Measurements from ENCODE around the gene CYGB. TPM values are rescaled to one million over a fixed set of nuclear protein-coding genes. Genes with fewer than 3 reads are reported as not detected.

The CYGB gene
- total RNA-seq, 2 experiments from 2014 or later, result 0.44 to 0.57 TPM

- H4K20me1 ChIP-seq (ENCODE audit: insufficient read depth, low read length), result no peaks in the 10 kb centered on the region
- TF ChIP-seq EZH2phosphoT487 (IDR thresholded peaks at IDR 0.05; ENCODE audit: borderline replicate concordance, low read depth, low read length) (no peak), CTCF (conservative IDR thresholded peaks at IDR 0.05; ENCODE audit: low read length) (no peak)
- ChIA-PET POLR2A (no interaction called here), CTCF (ENCODE audit: unreplicated experiment) (no interaction called here)
- intact Hi-C loops (cut with micrococcal nuclease; ENCODE audit: unreplicated experiment), result no loop called here
- H3K4me2 ChIP-seq (ENCODE audit: low read length), result no peak overlapping the region
- no peaks in the 10 kb centered on the region for H3K79me2 ChIP-seq (ENCODE audit: insufficient read depth, low read depth, low read length)
- no TSS peak for BruUV-seq (replicated peaks)
- H2AFZ ChIP-seq (ENCODE audit: low read length), result no peak overlapping the region
- no peaks in the 10 kb centered on the region for H3K9me3 ChIP-seq (ENCODE audit: low read length)
- DNase-seq (ENCODE audit: low spot score), result no peak
- H3K36me3 ChIP-seq (ENCODE audit: insufficient read depth, low read length), result no peaks in the 10 kb centered on the region
- no peak overlapping the region for H3K27ac ChIP-seq (ENCODE audit: low read depth, low read length, poor library complexity, severe bottlenecking)
- H3K4me1 ChIP-seq (ENCODE audit: insufficient read depth, low read length, poor library complexity, severe bottlenecking), result peaks cover 35% of the 10 kb centered on the region
- H3K9me2 ChIP-seq (ENCODE audit: insufficient read depth, low read length), result no peaks in the 10 kb centered on the region
- no peak overlapping the region for H3K4me3 ChIP-seq (ENCODE audit: low read depth, low read length, poor library complexity, severe bottlenecking)
Measured at GRCh38 chr17:76531486-76532038, 5.9 kb downstream of the CYGB start.

- POLR2A ChIA-PET, result no interaction called here
- TF ChIP-seq EZH2phosphoT487 (IDR thresholded peaks at IDR 0.05; ENCODE audit: borderline replicate concordance, low read depth, low read length) (no peak), CTCF (conservative IDR thresholded peaks at IDR 0.05; ENCODE audit: low read length) (no peak)
- H3K79me2 ChIP-seq (ENCODE audit: insufficient read depth, low read depth, low read length), result no peaks in the 10 kb centered on the region
- H3K4me2 ChIP-seq (ENCODE audit: low read length), result no peak overlapping the region
- peaks cover 35% of the 10 kb centered on the region for H3K4me1 ChIP-seq (ENCODE audit: insufficient read depth, low read length, poor library complexity, severe bottlenecking)
- no peak overlapping the region for H3K27ac ChIP-seq (ENCODE audit: low read depth, low read length, poor library complexity, severe bottlenecking)
- intact Hi-C loops (cut with micrococcal nuclease; ENCODE audit: unreplicated experiment), result no loop called here
- H3K9me3 ChIP-seq (ENCODE audit: low read length), result no peaks in the 10 kb centered on the region
- no peak overlapping the region for H2AFZ ChIP-seq (ENCODE audit: low read length)
- BruUV-seq (replicated peaks), result no TSS peak
- no peaks in the 10 kb centered on the region for H4K20me1 ChIP-seq (ENCODE audit: insufficient read depth, low read length)
- no peak overlapping the region for H3K4me3 ChIP-seq (ENCODE audit: low read depth, low read length, poor library complexity, severe bottlenecking)
- DNase-seq (ENCODE audit: low spot score), result no peak
- no peaks in the 10 kb centered on the region for H3K36me3 ChIP-seq (ENCODE audit: insufficient read depth, low read length)
- no peaks in the 10 kb centered on the region for H3K9me2 ChIP-seq (ENCODE audit: insufficient read depth, low read length)
- CTCF ChIA-PET (ENCODE audit: unreplicated experiment), result no interaction called here
Measured at GRCh38 chr17:76530811-76531485, 6.6 kb downstream of the CYGB start.

GRCh38 chr17:76530095-76530723 is 7.3 kb downstream of the CYGB start:
- no peak for DNase-seq (ENCODE audit: low spot score)
- peaks cover 36% of the 10 kb centered on the region for H3K4me1 ChIP-seq (ENCODE audit: insufficient read depth, low read length, poor library complexity, severe bottlenecking)
- peak overlapping the region; percentile 84 for H3K4me2 ChIP-seq (ENCODE audit: low read length)
- POLR2A ChIA-PET, result interaction anchor here (0.6 to 3.3 kb wide), 3 partner anchors 21 to 48 kb away, joined by 3 to 53 read pairs (median 4); no protein-coding TSS in a partner anchor
- CTCF ChIA-PET (ENCODE audit: unreplicated experiment), result interaction anchor here (0.6 kb wide), 1 partner anchor 18 kb away, joined by 3 read pairs; no protein-coding TSS in a partner anchor
- no peak for TF ChIP-seq EZH2phosphoT487 (IDR thresholded peaks at IDR 0.05; ENCODE audit: borderline replicate concordance, low read depth, low read length)
- no peak for TF ChIP-seq CTCF (conservative IDR thresholded peaks at IDR 0.05; ENCODE audit: low read length)
- H3K36me3 ChIP-seq (ENCODE audit: insufficient read depth, low read length), result no peaks in the 10 kb centered on the region
- intact Hi-C loops (cut with micrococcal nuclease; ENCODE audit: unreplicated experiment), result no loop called here
- H3K4me3 ChIP-seq (ENCODE audit: low read depth, low read length, poor library complexity, severe bottlenecking), result no peak overlapping the region
- no peak overlapping the region for H3K27ac ChIP-seq (ENCODE audit: low read depth, low read length, poor library complexity, severe bottlenecking)
- no peak overlapping the region for H2AFZ ChIP-seq (ENCODE audit: low read length)
- no peaks in the 10 kb centered on the region for H4K20me1 ChIP-seq (ENCODE audit: insufficient read depth, low read length)
- BruUV-seq (replicated peaks), result no TSS peak
- H3K79me2 ChIP-seq (ENCODE audit: insufficient read depth, low read depth, low read length), result no peaks in the 10 kb centered on the region
- H3K9me3 ChIP-seq (ENCODE audit: low read length), result no peaks in the 10 kb centered on the region
- H3K9me2 ChIP-seq (ENCODE audit: insufficient read depth, low read length), result no peaks in the 10 kb centered on the region
